Measurements from ENCODE around the gene TOB2.

TOB2 gene, protein sequence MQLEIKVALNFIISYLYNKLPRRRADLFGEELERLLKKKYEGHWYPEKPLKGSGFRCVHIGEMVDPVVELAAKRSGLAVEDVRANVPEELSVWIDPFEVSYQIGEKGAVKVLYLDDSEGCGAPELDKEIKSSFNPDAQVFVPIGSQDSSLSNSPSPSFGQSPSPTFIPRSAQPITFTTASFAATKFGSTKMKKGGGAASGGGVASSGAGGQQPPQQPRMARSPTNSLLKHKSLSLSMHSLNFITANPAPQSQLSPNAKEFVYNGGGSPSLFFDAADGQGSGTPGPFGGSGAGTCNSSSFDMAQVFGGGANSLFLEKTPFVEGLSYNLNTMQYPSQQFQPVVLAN

DNA sequence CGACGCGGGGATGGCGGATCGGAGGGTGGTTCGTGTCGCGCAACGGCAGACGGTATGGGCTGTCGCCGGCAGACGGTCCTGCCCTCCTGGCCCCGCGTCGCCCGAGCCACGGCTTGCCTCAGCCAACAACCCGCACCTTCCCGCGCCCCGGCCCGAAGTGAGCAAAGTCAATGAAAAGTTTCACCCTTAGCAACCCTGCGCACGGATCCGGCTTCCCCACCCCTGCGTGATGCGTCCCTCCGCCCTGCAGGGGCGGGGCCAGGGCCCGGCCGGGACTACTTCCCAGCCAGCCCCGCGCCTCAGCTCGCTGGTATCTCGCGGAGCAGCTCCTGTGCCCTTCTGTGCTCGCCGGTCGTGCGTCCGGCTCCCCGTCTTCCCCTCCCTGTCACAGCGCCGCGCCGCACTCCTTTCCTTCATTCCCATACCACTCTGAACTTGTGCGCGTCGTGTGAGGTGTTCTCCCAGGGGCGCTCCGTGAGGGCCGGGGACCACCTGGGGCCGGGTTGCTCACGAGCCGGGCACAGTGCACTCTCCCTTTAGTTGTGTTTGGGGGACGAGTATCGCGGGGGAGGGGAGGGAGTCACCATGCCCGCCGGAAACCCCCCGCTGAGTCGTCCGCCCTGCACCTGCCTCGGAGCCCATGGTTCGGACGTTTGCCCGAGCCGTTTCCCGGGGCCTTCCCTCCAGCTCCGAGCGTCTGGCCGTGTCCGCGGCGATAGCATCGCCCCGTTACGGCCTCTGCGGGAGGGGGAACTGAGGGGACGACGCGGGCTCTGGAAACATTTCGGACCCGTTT, at the start of gene TOB2:
TSS of gene TOB2 (minus strand) at position 163 of the 796 bp plus-strand sequence. CDS start 9,456 bp downstream, outside the sequence.
- no peak for TF ChIP-seq EZH2phosphoT487 (IDR thresholded peaks at IDR 0.05; ENCODE audit: low read depth)
- peak within 1 kb of the TSS; percentile 93 for H3K9ac ChIP-seq (ENCODE audit: low read length)
- no peaks in the 10 kb centered on the region for H3K27me3 ChIP-seq (ENCODE audit: low read depth, low read length)
- H3K9me3 ChIP-seq (ENCODE audit: insufficient read depth, low read length): no peaks in the 10 kb centered on the region
- H3K4me3 ChIP-seq (ENCODE audit: low read length): peak within 1 kb of the TSS; percentile 84
- H3K79me2 ChIP-seq (ENCODE audit: low read length): peaks cover 59% of the 10 kb centered on the region
- 0 out of 2 replicates have a peak within 1 kb of the TSS, but pooled peaks have one; percentile 3 for H2AFZ ChIP-seq (ENCODE audit: low read depth, low read length)
- peak within 1 kb of the TSS; percentile 92 for H3K4me2 ChIP-seq (ENCODE audit: low read length)
- peaks cover 14% of the 10 kb centered on the region for H3K4me1 ChIP-seq (ENCODE audit: low read length)
- H3K36me3 ChIP-seq (replicated peaks; ENCODE audit: low read depth, low read length): peaks cover 9% of the 10 kb centered on the region
- peaks cover 7% of the 10 kb centered on the region; the same call in 1 of the 2 replicates for H4K20me1 ChIP-seq (ENCODE audit: insufficient read depth, low read length)
- peak within 1 kb of the TSS; percentile 87 for H3K27ac ChIP-seq (ENCODE audit: low read length)

DNA sequence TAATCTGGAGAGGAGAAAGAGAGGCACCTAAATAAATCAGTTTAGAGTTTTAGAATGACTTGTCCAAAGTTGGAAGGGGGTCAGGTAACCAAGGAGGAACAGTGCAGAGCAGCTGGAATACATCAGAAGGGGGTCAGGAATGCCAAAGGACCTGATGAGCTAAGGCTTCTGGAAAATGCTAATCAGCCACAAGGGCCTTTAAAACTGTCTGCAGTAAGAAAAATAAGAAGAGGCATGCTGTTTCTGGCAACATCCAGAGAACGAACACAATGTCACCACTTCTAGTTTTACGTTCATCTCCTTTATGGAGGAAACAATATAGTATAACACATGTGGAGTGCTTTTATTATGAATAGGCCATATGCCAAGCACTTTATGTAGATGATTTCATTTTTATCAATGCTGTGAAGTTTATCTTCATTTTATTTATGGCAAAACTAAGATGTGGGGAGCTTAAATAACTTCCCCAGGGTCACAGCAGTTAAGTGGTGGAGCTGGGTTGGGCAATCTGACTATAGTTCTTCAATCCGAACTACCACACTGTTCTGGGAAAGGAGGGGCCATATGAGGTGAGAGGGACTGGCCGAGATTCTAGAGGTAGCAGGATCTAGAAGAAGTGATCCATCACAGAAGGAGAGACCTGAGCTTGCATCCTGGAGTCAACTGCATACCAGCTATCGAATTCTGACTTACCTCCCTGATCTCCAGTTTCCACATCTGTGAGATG, 44.9 kb upstream of the TOB2 start:
- Histone ChIP-seq H3K79me2 (ENCODE audit: low read length) (peaks cover 74% of the 10 kb centered on the region), H3K27me3 (ENCODE audit: low read depth, low read length) (no peaks in the 10 kb centered on the region), H3K4me2 (ENCODE audit: low read length) (no peak overlapping the region), H3K27ac (ENCODE audit: low read length) (no peak overlapping the region), H3K9me3 (ENCODE audit: insufficient read depth, low read length) (no peaks in the 10 kb centered on the region), H4K20me1 (ENCODE audit: insufficient read depth, low read length) (peaks cover 38% of the 10 kb centered on the region; the same call in 1 of the 2 replicates), H3K36me3 (replicated peaks; ENCODE audit: low read depth, low read length) (peaks cover 7% of the 10 kb centered on the region), H2AFZ (ENCODE audit: low read depth, low read length) (no peak overlapping the region), H3K4me1 (ENCODE audit: low read length) (no peaks in the 10 kb centered on the region), H3K4me3 (ENCODE audit: low read length) (no peak overlapping the region), H3K9ac (ENCODE audit: low read length) (no peak overlapping the region)
- TF ChIP-seq, protein P1, sequence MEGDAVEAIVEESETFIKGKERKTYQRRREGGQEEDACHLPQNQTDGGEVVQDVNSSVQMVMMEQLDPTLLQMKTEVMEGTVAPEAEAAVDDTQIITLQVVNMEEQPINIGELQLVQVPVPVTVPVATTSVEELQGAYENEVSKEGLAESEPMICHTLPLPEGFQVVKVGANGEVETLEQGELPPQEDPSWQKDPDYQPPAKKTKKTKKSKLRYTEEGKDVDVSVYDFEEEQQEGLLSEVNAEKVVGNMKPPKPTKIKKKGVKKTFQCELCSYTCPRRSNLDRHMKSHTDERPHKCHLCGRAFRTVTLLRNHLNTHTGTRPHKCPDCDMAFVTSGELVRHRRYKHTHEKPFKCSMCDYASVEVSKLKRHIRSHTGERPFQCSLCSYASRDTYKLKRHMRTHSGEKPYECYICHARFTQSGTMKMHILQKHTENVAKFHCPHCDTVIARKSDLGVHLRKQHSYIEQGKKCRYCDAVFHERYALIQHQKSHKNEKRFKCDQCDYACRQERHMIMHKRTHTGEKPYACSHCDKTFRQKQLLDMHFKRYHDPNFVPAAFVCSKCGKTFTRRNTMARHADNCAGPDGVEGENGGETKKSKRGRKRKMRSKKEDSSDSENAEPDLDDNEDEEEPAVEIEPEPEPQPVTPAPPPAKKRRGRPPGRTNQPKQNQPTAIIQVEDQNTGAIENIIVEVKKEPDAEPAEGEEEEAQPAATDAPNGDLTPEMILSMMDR (IDR thresholded peaks at IDR 0.05; ENCODE audit: low read depth, low read length): no peak

DNA sequence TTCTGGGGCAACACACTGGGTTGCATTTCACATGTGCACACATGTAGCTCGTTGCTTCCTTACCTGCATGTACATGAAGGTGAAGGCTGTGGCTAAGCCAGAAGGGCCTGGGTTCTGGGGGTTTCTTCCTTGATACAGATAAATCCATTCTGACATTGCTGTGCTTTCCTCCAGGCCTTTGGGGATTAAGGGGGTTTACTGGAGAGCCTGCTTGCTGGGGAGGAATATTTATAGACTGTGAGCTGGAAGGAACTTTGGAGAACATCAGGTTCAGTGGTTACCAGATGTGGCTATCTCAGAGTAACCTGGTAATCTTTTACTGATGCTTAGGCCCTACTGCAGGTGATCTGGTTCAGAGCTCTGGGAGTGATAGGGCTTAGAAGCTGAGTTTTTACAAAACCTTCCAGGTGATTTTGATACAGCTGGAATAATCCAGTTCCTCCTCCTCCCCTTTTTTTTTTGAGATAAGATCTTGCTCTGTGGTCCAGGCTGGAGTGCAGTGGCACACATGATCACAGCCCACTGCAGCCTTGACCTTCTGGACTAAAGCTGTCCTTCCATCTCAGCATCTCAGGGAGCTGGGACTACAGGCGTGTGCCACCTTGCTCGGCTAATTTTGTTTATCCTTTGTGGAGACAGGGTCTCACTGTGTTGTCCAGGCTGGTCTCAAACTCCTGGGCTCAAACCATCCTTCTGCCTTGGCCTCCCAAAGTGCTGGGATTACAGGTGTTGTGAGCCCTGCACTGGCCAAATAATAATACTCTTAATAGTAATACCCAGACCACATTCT, 42.2 kb upstream of the TOB2 start:
- no peak overlapping the region for H3K4me2 ChIP-seq (ENCODE audit: low read length)
- no peaks in the 10 kb centered on the region for H3K27me3 ChIP-seq (ENCODE audit: low read depth, low read length)
- no peak overlapping the region for H3K9ac ChIP-seq (ENCODE audit: low read length)
- H4K20me1 ChIP-seq (ENCODE audit: insufficient read depth, low read length): peaks cover 37% of the 10 kb centered on the region
- no peaks in the 10 kb centered on the region for H3K9me3 ChIP-seq (ENCODE audit: insufficient read depth, low read length)
- H2AFZ ChIP-seq (ENCODE audit: low read depth, low read length): no peak overlapping the region
- peaks cover 78% of the 10 kb centered on the region for H3K79me2 ChIP-seq (ENCODE audit: low read length)
- no peak overlapping the region for H3K27ac ChIP-seq (ENCODE audit: low read length)
- H3K4me3 ChIP-seq (ENCODE audit: low read length): no peak overlapping the region
- H3K36me3 ChIP-seq (replicated peaks; ENCODE audit: low read depth, low read length): peaks cover 2% of the 10 kb centered on the region
- no peaks in the 10 kb centered on the region for H3K4me1 ChIP-seq (ENCODE audit: low read length)
- TF ChIP-seq, protein P1 (IDR thresholded peaks at IDR 0.05; ENCODE audit: low read depth, low read length): no peak
- TF ChIP-seq EZH2phosphoT487 (IDR thresholded peaks at IDR 0.05; ENCODE audit: low read depth): no peak

DNA sequence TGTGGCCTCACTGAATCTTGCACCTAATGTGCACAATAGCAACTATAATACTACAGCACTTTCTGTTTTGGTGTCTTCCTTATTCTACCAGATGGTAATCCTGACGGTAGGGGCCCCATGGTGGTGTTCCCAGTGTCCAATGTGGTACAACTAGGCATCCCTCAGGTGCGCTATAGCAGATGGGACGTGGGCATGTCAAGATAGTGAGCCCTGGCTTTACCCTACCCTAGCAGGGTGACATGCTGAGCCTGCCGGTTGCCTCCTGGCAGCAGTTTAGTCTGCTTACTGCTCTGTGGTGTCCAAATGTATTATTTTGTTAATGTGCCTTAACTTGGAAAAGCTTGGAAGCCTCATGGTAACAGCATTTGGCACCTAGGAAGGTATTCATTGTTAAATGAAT, 41.5 kb upstream of the TOB2 start:
- Histone ChIP-seq H3K4me3 (ENCODE audit: low read length) (no peak overlapping the region), H4K20me1 (ENCODE audit: insufficient read depth, low read length) (peaks cover 38% of the 10 kb centered on the region), H3K9me3 (ENCODE audit: insufficient read depth, low read length) (no peaks in the 10 kb centered on the region), H3K36me3 (replicated peaks; ENCODE audit: low read depth, low read length) (peaks cover 2% of the 10 kb centered on the region), H3K79me2 (ENCODE audit: low read length) (peaks cover 78% of the 10 kb centered on the region), H3K4me2 (ENCODE audit: low read length) (no peak overlapping the region), H2AFZ (ENCODE audit: low read depth, low read length) (no peak overlapping the region), H3K27me3 (ENCODE audit: low read depth, low read length) (no peaks in the 10 kb centered on the region), H3K27ac (ENCODE audit: low read length) (no peak overlapping the region), H3K4me1 (ENCODE audit: low read length) (no peaks in the 10 kb centered on the region), H3K9ac (ENCODE audit: low read length) (no peak overlapping the region)
- TF ChIP-seq, protein P1 (IDR thresholded peaks at IDR 0.05; ENCODE audit: low read depth, low read length): no peak
- no peak for TF ChIP-seq EZH2phosphoT487 (IDR thresholded peaks at IDR 0.05; ENCODE audit: low read depth)

Data from OCI-LY3 (cell line).